IMR-90 (cell line): Measurements from ENCODE around the gene ECI2.

Experiments used
- BHLHE40 ChIP-seq: fragments of 150-350 bp; IDR thresholded peaks from 2 replicates; pipeline ENCODE4 v1.6.1; 2016; ENCODE audit warnings: mild to moderate bottlenecking, low read depth, low read length
- CEBPB ChIP-seq: IDR thresholded peaks from 2 replicates; pipeline ENCODE4 v1.6.1; 2012; ENCODE audit warnings: low read depth, low read length, improper control_type of control experiment
- MAFK ChIP-seq: IDR thresholded peaks from 2 replicates; pipeline ENCODE4 v1.6.1; 2012; ENCODE audit warnings: low read depth, low read length, improper control_type of control experiment
- MAZ ChIP-seq: IDR thresholded peaks from 2 replicates; pipeline ENCODE4 v1.6.1; 2012; ENCODE audit warnings: low read depth, mild to moderate bottlenecking, low read length, improper control_type of control experiment, moderate library complexity, borderline replicate concordance
- NFE2L2 ChIP-seq: fragments of 150-350 bp; IDR thresholded peaks from 2 replicates; pipeline ENCODE4 v1.6.1; 2016; ENCODE audit warnings: low read depth, mild to moderate bottlenecking, low read length
- POLR2A ChIP-seq: IDR thresholded peaks from 2 replicates; pipeline ENCODE4 v1.6.1; 2012; ENCODE audit warnings: mild to moderate bottlenecking, low read depth, low read length
- RAD21 ChIP-seq: IDR thresholded peaks from 2 replicates; pipeline ENCODE4 v1.6.1; 2012; ENCODE audit warnings: low read length, improper control_type of control experiment
- RCOR1 ChIP-seq: IDR thresholded peaks from 2 replicates; pipeline ENCODE4 v1.6.1; 2012; ENCODE audit warnings: mild to moderate bottlenecking, low read length, improper control_type of control experiment; ENCODE audit not compliant: insufficient replicate concordance
- RFX5 ChIP-seq: IDR thresholded peaks from 2 replicates; pipeline ENCODE4 v1.8.0; 2012; ENCODE audit warnings: low read depth, mild to moderate bottlenecking, low read length, moderate library complexity
- SMC3 ChIP-seq: fragments of 150-350 bp; IDR thresholded peaks from 2 replicates; pipeline ENCODE4 v1.6.1; 2016; ENCODE audit warnings: low read depth, mild to moderate bottlenecking, antibody characterized with exemption, low read length, moderate library complexity
- TF ChIP-seq, protein P1 (sequence below): conservative IDR thresholded peaks from 2 replicates; pipeline ENCODE4 v1.5.1; 2012; ENCODE audit warnings: mild to moderate bottlenecking, low read depth, low read length, improper control_type of control experiment
- TF ChIP-seq, protein P2 (sequence below): fragments of 150-350 bp; IDR thresholded peaks from 2 replicates; pipeline ENCODE4 v1.6.1; 2016; ENCODE audit warnings: low read depth, mild to moderate bottlenecking, low read length, moderate library complexity, borderline replicate concordance

DNA sequence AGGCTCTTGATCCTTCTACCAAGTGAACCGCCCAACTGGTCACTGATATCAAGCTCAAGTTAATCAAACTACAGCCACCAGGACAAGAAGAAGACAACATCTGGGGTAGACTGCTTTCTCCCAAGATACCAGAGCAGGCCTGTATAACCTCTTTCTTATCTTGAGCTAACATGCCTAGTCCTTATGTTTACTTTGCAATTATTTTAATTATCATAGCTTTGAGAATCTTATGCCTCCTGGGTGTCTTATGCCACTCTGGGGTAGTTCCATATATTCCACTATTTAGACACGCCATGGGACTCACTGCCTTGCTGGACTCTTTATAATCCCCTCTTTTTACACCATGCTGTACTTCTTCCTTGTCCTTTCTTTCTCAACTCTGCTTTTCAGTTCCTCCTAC lies 41.5 kb upstream of the ECI2 start:
- no peak for TF ChIP-seq POLR2A
- TF ChIP-seq, protein P1, sequence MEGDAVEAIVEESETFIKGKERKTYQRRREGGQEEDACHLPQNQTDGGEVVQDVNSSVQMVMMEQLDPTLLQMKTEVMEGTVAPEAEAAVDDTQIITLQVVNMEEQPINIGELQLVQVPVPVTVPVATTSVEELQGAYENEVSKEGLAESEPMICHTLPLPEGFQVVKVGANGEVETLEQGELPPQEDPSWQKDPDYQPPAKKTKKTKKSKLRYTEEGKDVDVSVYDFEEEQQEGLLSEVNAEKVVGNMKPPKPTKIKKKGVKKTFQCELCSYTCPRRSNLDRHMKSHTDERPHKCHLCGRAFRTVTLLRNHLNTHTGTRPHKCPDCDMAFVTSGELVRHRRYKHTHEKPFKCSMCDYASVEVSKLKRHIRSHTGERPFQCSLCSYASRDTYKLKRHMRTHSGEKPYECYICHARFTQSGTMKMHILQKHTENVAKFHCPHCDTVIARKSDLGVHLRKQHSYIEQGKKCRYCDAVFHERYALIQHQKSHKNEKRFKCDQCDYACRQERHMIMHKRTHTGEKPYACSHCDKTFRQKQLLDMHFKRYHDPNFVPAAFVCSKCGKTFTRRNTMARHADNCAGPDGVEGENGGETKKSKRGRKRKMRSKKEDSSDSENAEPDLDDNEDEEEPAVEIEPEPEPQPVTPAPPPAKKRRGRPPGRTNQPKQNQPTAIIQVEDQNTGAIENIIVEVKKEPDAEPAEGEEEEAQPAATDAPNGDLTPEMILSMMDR: no peak
- no peak for TF ChIP-seq CEBPB
- no peak for TF ChIP-seq MAZ
- TF ChIP-seq, protein P2, sequence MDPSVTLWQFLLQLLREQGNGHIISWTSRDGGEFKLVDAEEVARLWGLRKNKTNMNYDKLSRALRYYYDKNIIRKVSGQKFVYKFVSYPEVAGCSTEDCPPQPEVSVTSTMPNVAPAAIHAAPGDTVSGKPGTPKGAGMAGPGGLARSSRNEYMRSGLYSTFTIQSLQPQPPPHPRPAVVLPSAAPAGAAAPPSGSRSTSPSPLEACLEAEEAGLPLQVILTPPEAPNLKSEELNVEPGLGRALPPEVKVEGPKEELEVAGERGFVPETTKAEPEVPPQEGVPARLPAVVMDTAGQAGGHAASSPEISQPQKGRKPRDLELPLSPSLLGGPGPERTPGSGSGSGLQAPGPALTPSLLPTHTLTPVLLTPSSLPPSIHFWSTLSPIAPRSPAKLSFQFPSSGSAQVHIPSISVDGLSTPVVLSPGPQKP: no peak
- no peak for TF ChIP-seq MAFK
- TF ChIP-seq RAD21: no peak
- no peak for TF ChIP-seq BHLHE40
- no peak for TF ChIP-seq RCOR1
- no peak for TF ChIP-seq NFE2L2
- no peak for TF ChIP-seq RFX5
- no peak for TF ChIP-seq SMC3
